GM23338 (cell line): ENCODE data around the gene JAKMIP1. TPM values are rescaled to one million over a fixed set of nuclear protein-coding genes. Genes with fewer than 3 reads are reported as not detected.
A peak's percentile ranks its signal among the peaks of the same experiment; 100 is the strongest.

Experiments
- ATAC-seq: fragments of 200-7000 bp; cut with Tn5 transposase; 3 replicates; pipeline ENCODE4 v1.9.1; 2020
- DNase-seq: peaks from one replicate; pipeline ENCODE4 v3.0.0-alpha.2; 2015; ENCODE audit warnings: low spot score
- H2AFZ ChIP-seq: fragments of 200-600 bp; sonication (generic); 2 replicates; pipeline ENCODE4 v1.8.0; 2016; ENCODE audit warnings: antibody characterized with exemption, mild to moderate bottlenecking, moderate library complexity
- H3F3A ChIP-seq: fragments of 200-600 bp; sonication (generic); replicated peaks from 2 replicates; pipeline ENCODE4 v1.8.0; 2017; ENCODE audit warnings: antibody characterized with exemption, mixed run types, low read depth
- H3K27ac ChIP-seq: fragments of 200-600 bp; sonication (generic); 2 replicates; pipeline ENCODE4 v1.6.1; 2016; ENCODE audit warnings: low read depth
- H3K27me3 ChIP-seq: fragments of 200-600 bp; sonication (generic); 2 replicates; pipeline ENCODE4 v1.8.0; 2016; ENCODE audit warnings: mild to moderate bottlenecking, mixed run types, moderate library complexity; ENCODE audit not compliant: insufficient read depth
- H3K36me3 ChIP-seq: fragments of 200-600 bp; sonication (generic); 2 replicates; pipeline ENCODE4 v1.8.0; 2016; ENCODE audit warnings: mild to moderate bottlenecking; ENCODE audit not compliant: insufficient read depth
- H3K4me1 ChIP-seq: fragments of 200-600 bp; sonication (generic); 2 replicates; pipeline ENCODE4 v1.8.0; 2016; ENCODE audit warnings: mild to moderate bottlenecking, moderate library complexity; ENCODE audit not compliant: insufficient read depth
- H3K4me2 ChIP-seq: fragments of 200-600 bp; sonication (generic); 2 replicates; pipeline ENCODE4 v1.7.1; 2017; ENCODE audit warnings: mixed run types
- H3K4me3 ChIP-seq: fragments of 200-600 bp; sonication (generic); 2 replicates; pipeline ENCODE4 v1.6.1; 2016; ENCODE audit warnings: mixed run types
- H3K79me2 ChIP-seq: fragments of 200-600 bp; sonication (generic); replicated peaks from 2 replicates; pipeline ENCODE4 v1.8.0; 2017; ENCODE audit warnings: mild to moderate bottlenecking; ENCODE audit not compliant: insufficient read depth
- H3K9me2 ChIP-seq: fragments of 200-600 bp; sonication (generic); 2 replicates; pipeline ENCODE4 v1.8.0; 2017; ENCODE audit not compliant: insufficient read depth
- H4K20me1 ChIP-seq: fragments of 200-600 bp; sonication (generic); replicated peaks from 2 replicates; pipeline ENCODE4 v1.8.0; 2017; ENCODE audit warnings: mild to moderate bottlenecking; ENCODE audit not compliant: insufficient read depth
- H3K27ac Mint-ChIP-seq: 2 replicates; pipeline ENCODE4 v1.8.0; 2020; ENCODE audit warnings: inconsistent platforms, mild to moderate bottlenecking, moderate library complexity, mixed read lengths
- H3K27me3 Mint-ChIP-seq: 3 replicates; pipeline ENCODE4 v1.8.0; 2022; ENCODE audit warnings: low read depth, mild to moderate bottlenecking, moderate library complexity, mixed read lengths, inconsistent platforms; ENCODE audit not compliant: insufficient read depth, poor library complexity
- H3K36me3 Mint-ChIP-seq: 3 replicates; pipeline ENCODE4 v1.8.0; 2021; ENCODE audit warnings: low read depth, mild to moderate bottlenecking, inconsistent platforms, moderate library complexity, mixed read lengths
- H3K4me1 Mint-ChIP-seq: 3 replicates; pipeline ENCODE4 v1.8.0; 2020; ENCODE audit warnings: mild to moderate bottlenecking, inconsistent platforms, mixed read lengths
- H3K4me3 Mint-ChIP-seq: 3 replicates; pipeline ENCODE4 v1.8.0; 2021; ENCODE audit warnings: moderate library complexity, mild to moderate bottlenecking, inconsistent platforms, mixed read lengths
- H3K9me3 Mint-ChIP-seq: 3 replicates; pipeline ENCODE4 v1.8.0; 2020; ENCODE audit warnings: moderate library complexity, mild to moderate bottlenecking, inconsistent platforms, mixed read lengths
- EZH2 ChIP-seq: fragments of 200-600 bp; sonication (generic); IDR thresholded peaks from one replicate; pipeline ENCODE4 v1.8.0; 2017; ENCODE audit warnings: antibody characterized with exemption, mild to moderate bottlenecking, low read depth; ENCODE audit not compliant: unreplicated experiment
- EZH2phosphoT487 ChIP-seq: fragments of 200-600 bp; sonication (generic); IDR thresholded peaks from one replicate; pipeline ENCODE4 v1.8.1; 2018; ENCODE audit warnings: antibody characterized with exemption; ENCODE audit not compliant: unreplicated experiment
- JUNB ChIP-seq: IDR thresholded peaks from one replicate; pipeline ENCODE4 v1.6.1; 2016; ENCODE audit warnings: antibody characterized with exemption; ENCODE audit not compliant: unreplicated experiment
- NANOG ChIP-seq: IDR thresholded peaks from 2 replicates; pipeline ENCODE4 v1.6.1; 2016; ENCODE audit warnings: antibody characterized with exemption, borderline replicate concordance
- STAT1 ChIP-seq: IDR thresholded peaks from one replicate; pipeline ENCODE4 v1.6.1; 2016; ENCODE audit warnings: antibody characterized with exemption; ENCODE audit not compliant: unreplicated experiment
- ZNF114 ChIP-seq: fragments of 250-450 bp; sonication (Bioruptor Pico); IDR thresholded peaks from 2 replicates; pipeline ENCODE4 v1.5.0; 2020; ENCODE audit warnings: mild to moderate bottlenecking, moderate library complexity
- ZNF331 ChIP-seq: fragments of 250-450 bp; sonication (Bioruptor Pico); IDR thresholded peaks from 2 replicates; pipeline ENCODE4 v1.5.0; 2020; ENCODE audit warnings: low read depth, mild to moderate bottlenecking, moderate library complexity
- polyA plus RNA-seq: library from polyadenylated mRNA; unstranded; fragments of >200 nt; fragmentation: Nextera tagmentation; extraction: Ambion mirVana; gene quantifications from 2 replicates; pipeline ENCODE4 v1.2.1, GENCODE V29; 2016
- total RNA-seq: library from RNA; depleted of rRNA; stranded (reverse); fragments of >200 nt; shearing (Covaris generic); gene quantifications from 2 replicates; pipeline ENCODE4 v1.2.3, GENCODE V29; 2014
- TF ChIP-seq, protein P1 (sequence below): IDR thresholded peaks from 2 replicates; pipeline ENCODE4 v1.6.1; 2016; ENCODE audit warnings: antibody characterized with exemption
- TF ChIP-seq, protein P2 (sequence below): fragments of 250-450 bp; sonication (Bioruptor Pico); IDR thresholded peaks from 2 replicates; pipeline ENCODE4 v1.5.0; 2020; ENCODE audit warnings: mild to moderate bottlenecking, moderate library complexity

JAKMIP1 gene
- total and polyA plus RNA-seq, 2 experiments from 2014 or later = 4.6 to 5.1 TPM

GRCh38 chr4:6052679-6053078, 147.7 kb downstream of the JAKMIP1 start:
- Histone ChIP-seq H3K27ac (no peak overlapping the region), H3K9me2 (no peaks in the 10 kb centered on the region), H3K4me2 (no peak overlapping the region), H3K4me1 (no peaks in the 10 kb centered on the region), H3K27me3 (no peaks in the 10 kb centered on the region), H3K4me3 (no peak overlapping the region), H4K20me1 (no peaks in the 10 kb centered on the region), H3K36me3 (no peaks in the 10 kb centered on the region), H3K79me2 (no peaks in the 10 kb centered on the region), H2AFZ (no peak overlapping the region), H3F3A (no peaks in the 10 kb centered on the region)
- DNase-seq (no peak), ATAC-seq (no peak)
- Mint-ChIP-seq H3K36me3 (peaks cover 8% of the 10 kb centered on the region), H3K27me3 (no peaks in the 10 kb centered on the region), H3K4me1 (peaks cover 4% of the 10 kb centered on the region; the same call in 1 of the 3 replicates), H3K27ac (peak overlapping the region; percentile 63), H3K4me3 (no peak overlapping the region), H3K9me3 (peaks cover 8% of the 10 kb centered on the region)
- TF ChIP-seq ZNF114 (CRISPR knock-in tag) = no peak
- no peak for TF ChIP-seq STAT1
- TF ChIP-seq, protein P1, sequence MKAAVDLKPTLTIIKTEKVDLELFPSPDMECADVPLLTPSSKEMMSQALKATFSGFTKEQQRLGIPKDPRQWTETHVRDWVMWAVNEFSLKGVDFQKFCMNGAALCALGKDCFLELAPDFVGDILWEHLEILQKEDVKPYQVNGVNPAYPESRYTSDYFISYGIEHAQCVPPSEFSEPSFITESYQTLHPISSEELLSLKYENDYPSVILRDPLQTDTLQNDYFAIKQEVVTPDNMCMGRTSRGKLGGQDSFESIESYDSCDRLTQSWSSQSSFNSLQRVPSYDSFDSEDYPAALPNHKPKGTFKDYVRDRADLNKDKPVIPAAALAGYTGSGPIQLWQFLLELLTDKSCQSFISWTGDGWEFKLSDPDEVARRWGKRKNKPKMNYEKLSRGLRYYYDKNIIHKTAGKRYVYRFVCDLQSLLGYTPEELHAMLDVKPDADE = no peak

DNA sequence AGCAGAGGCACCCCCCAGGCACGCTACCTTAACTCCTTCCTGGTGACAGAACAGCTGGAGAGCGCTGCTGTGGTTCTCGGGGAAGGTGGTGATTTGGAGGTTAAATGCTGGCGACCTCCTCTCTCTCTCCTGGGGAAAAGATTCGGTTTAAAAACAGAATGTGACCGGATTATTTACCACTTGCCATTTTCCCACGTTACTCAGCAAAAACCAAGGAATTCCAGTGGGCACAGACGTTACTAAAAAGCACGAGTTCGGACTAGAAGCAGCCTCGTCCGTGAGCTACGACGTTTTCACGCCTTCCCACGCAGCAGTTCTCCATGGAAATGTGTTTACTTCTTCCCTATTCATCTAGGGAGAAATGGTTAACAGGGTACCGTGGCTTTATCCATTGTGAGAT, 149.8 kb downstream of the JAKMIP1 start:
- TF ChIP-seq EZH2 (no peak), EZH2phosphoT487 (no peak), ZNF331 (CRISPR knock-in tag) (no peak), ZNF114 (CRISPR knock-in tag) (no peak), NANOG (no peak), JUNB (no peak)
- TF ChIP-seq, protein P1 = no peak
- H3K9me3 Mint-ChIP-seq = no peaks in the 10 kb centered on the region
- no peak for DNase-seq
- H2AFZ ChIP-seq = no peak overlapping the region
- H3K4me1 Mint-ChIP-seq = peaks cover 4% of the 10 kb centered on the region; the same call in 1 of the 3 replicates
- no peak overlapping the region for H3K27ac Mint-ChIP-seq
- no peaks in the 10 kb centered on the region for H3F3A ChIP-seq
- H3K4me3 Mint-ChIP-seq = no peak overlapping the region
- H3K4me3 ChIP-seq = no peak overlapping the region
- H3K79me2 ChIP-seq = no peaks in the 10 kb centered on the region
- no peak overlapping the region for H3K27ac ChIP-seq
- no peaks in the 10 kb centered on the region for H3K27me3 ChIP-seq
- no peaks in the 10 kb centered on the region for H3K27me3 Mint-ChIP-seq
- H3K4me2 ChIP-seq = no peak overlapping the region
- ATAC-seq = no peak
- no peaks in the 10 kb centered on the region for H3K4me1 ChIP-seq
- H4K20me1 ChIP-seq = no peaks in the 10 kb centered on the region
- no peaks in the 10 kb centered on the region for H3K36me3 Mint-ChIP-seq
- H3K9me2 ChIP-seq = no peaks in the 10 kb centered on the region
- no peaks in the 10 kb centered on the region for H3K36me3 ChIP-seq

GRCh38 chr4:6049985-6050384, 150.4 kb downstream of the JAKMIP1 start:
- no peak overlapping the region for H3K4me3 ChIP-seq
- Mint-ChIP-seq H3K27ac (0 out of 2 replicates have a peak overlapping the region, but pooled peaks have one; percentile 16), H3K27me3 (no peaks in the 10 kb centered on the region), H3K9me3 (no peaks in the 10 kb centered on the region), H3K4me1 (peaks cover 4% of the 10 kb centered on the region; the same call in 1 of the 3 replicates), H3K36me3 (no peaks in the 10 kb centered on the region), H3K4me3 (no peak overlapping the region)
- H3K4me1 ChIP-seq = no peaks in the 10 kb centered on the region
- no peaks in the 10 kb centered on the region for H3F3A ChIP-seq
- DNase-seq (no peak), ATAC-seq (no peak)
- no peaks in the 10 kb centered on the region for H3K79me2 ChIP-seq
- H3K4me2 ChIP-seq = no peak overlapping the region
- no peak overlapping the region for H2AFZ ChIP-seq
- no peaks in the 10 kb centered on the region for H3K27me3 ChIP-seq
- no peaks in the 10 kb centered on the region for H3K9me2 ChIP-seq
- H3K27ac ChIP-seq = no peak overlapping the region
- H4K20me1 ChIP-seq = no peaks in the 10 kb centered on the region
- H3K36me3 ChIP-seq = no peaks in the 10 kb centered on the region
- TF ChIP-seq NANOG (no peak), ZNF114 (CRISPR knock-in tag) (no peak), JUNB (no peak)
- TF ChIP-seq, protein P2, sequence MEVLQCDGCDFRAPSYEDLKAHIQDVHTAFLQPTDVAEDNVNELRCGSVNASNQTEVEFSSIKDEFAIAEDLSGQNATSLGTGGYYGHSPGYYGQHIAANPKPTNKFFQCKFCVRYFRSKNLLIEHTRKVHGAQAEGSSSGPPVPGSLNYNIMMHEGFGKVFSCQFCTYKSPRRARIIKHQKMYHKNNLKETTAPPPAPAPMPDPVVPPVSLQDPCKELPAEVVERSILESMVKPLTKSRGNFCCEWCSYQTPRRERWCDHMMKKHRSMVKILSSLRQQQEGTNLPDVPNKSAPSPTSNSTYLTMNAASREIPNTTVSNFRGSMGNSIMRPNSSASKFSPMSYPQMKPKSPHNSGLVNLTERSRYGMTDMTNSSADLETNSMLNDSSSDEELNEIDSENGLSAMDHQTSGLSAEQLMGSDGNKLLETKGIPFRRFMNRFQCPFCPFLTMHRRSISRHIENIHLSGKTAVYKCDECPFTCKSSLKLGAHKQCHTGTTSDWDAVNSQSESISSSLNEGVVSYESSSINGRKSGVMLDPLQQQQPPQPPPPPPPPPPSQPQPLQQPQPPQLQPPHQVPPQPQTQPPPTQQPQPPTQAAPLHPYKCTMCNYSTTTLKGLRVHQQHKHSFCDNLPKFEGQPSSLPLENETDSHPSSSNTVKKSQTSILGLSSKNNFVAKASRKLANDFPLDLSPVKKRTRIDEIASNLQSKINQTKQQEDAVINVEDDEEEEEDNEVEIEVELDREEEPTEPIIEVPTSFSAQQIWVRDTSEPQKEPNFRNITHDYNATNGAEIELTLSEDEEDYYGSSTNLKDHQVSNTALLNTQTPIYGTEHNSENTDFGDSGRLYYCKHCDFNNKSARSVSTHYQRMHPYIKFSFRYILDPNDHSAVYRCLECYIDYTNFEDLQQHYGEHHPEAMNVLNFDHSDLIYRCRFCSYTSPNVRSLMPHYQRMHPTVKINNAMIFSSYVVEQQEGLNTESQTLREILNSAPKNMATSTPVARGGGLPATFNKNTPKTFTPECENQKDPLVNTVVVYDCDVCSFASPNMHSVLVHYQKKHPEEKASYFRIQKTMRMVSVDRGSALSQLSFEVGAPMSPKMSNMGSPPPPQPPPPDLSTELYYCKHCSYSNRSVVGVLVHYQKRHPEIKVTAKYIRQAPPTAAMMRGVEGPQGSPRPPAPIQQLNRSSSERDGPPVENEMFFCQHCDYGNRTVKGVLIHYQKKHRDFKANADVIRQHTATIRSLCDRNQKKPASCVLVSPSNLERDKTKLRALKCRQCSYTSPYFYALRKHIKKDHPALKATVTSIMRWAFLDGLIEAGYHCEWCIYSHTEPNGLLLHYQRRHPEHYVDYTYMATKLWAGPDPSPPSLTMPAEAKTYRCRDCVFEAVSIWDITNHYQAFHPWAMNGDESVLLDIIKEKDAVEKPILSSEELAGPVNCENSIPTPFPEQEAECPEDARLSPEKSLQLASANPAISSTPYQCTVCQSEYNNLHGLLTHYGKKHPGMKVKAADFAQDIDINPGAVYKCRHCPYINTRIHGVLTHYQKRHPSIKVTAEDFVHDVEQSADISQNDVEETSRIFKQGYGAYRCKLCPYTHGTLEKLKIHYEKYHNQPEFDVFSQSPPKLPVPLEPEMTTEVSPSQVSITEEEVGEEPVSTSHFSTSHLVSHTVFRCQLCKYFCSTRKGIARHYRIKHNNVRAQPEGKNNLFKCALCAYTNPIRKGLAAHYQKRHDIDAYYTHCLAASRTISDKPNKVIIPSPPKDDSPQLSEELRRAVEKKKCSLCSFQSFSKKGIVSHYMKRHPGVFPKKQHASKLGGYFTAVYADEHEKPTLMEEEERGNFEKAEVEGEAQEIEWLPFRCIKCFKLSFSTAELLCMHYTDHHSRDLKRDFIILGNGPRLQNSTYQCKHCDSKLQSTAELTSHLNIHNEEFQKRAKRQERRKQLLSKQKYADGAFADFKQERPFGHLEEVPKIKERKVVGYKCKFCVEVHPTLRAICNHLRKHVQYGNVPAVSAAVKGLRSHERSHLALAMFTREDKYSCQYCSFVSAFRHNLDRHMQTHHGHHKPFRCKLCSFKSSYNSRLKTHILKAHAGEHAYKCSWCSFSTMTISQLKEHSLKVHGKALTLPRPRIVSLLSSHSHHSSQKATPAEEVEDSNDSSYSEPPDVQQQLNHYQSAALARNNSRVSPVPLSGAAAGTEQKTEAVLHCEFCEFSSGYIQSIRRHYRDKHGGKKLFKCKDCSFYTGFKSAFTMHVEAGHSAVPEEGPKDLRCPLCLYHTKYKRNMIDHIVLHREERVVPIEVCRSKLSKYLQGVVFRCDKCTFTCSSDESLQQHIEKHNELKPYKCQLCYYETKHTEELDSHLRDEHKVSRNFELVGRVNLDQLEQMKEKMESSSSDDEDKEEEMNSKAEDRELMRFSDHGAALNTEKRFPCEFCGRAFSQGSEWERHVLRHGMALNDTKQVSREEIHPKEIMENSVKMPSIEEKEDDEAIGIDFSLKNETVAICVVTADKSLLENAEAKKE (CRISPR knock-in tag) = no peak
